Colonic mucosa (tissue), 4 donors: Measurements from ENCODE around the gene SYT15. TPM values are rescaled to one million over a fixed set of nuclear protein-coding genes. Genes with fewer than 3 reads are reported as not detected.

Experiments used
- DNase-seq: peaks from one replicate; pipeline ENCODE4 v3.0.0-alpha.2; 2020
- H3K27ac ChIP-seq: fragments of 200-600 bp; one replicate; pipeline ENCODE4 v1.8.0; 2021
- H3K27me3 ChIP-seq: fragments of 200-600 bp; one replicate; pipeline ENCODE4 v1.8.0; 2021
- H3K36me3 ChIP-seq: fragments of 200-600 bp; one replicate; pipeline ENCODE4 v1.8.0; 2021
- H3K4me1 ChIP-seq: fragments of 200-600 bp; one replicate; pipeline ENCODE4 v1.8.0; 2021; ENCODE audit warnings: mild to moderate bottlenecking
- H3K4me3 ChIP-seq: fragments of 200-600 bp; one replicate; pipeline ENCODE4 v1.8.0; 2021
- H3K9ac ChIP-seq, 2 donors: one replicate each; pipeline ENCODE4 v1.7.0; 2013; ENCODE audit warnings: control low read depth in 2 of 2, low read depth in 2 of 2, low read length in 2 of 2
- H3K9me3 ChIP-seq: fragments of 200-600 bp; one replicate; pipeline ENCODE4 v1.8.0; 2021
- CTCF ChIP-seq: fragments of 200-600 bp; IDR thresholded peaks from one replicate; pipeline ENCODE4 v1.8.0; 2022; ENCODE audit warnings: antibody characterized with exemption, mild to moderate bottlenecking
- intact Hi-C: fragments of 100-400 bp; cut with DNase I; formaldehyde crosslinking; loops from one replicate; pipeline ENCODE4 v1.14.1; 2022
- total RNA-seq, 2 donors: library from RNA; stranded (reverse); fragmentation: NEBNext Ultra II Directional in 1 of 2; extraction: Animal tissue kit (Norgen Biotek cat#: 25700) in 1 of 2; gene quantifications; one replicate each; pipeline ENCODE4 v1.2.1, GENCODE V29; 2021
- donor health status: healthy.
- donor health status: DM: no; HTN: no; CAD: no.
- donor health status: DM: no; HTN: no; CAD: no.

Gene SYT15
- total RNA-seq, 2 donors from 2014 or later, result 0.62 to 1.2 TPM

DNA sequence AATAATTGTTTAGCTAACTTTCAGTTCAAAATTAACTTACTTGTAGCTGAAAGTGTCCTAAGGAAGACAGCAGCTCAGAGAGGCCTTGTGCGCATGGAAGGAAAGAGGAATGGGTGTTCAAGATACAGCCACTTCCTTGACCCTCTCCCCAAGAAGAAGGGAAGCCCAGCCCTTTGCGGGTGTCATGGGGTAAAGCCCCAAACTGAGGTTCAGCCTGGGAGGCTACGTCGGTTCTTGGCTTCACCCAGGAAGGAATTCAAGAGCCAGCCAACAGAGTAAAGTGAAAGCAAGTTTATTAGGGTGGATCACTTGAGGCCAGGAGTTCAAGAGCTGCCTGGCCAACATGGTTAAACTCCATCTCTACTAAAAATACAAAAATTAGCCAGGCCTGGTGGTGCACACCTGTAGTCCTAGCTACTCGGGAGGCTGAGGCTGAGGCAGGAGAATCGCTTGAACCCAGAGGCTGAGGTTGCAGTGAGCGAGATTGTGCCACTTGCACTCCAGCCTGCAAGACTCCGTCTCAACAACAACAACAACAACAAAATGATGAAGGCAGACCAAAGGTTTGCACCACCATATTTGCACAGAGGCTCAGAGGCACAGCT lies 38.4 kb upstream of the SYT15 start:
- peak overlapping the region; percentile 43 for H3K27ac ChIP-seq
- H3K9ac ChIP-seq, result peak overlapping the region in 1 of 2 donors; percentile 7
- intact Hi-C loops, result no loop called here
- no peak for DNase-seq
- peaks cover 21% of the 10 kb centered on the region for H3K4me1 ChIP-seq
- H3K4me3 ChIP-seq, result no peak overlapping the region
- H3K36me3 ChIP-seq, result no peaks in the 10 kb centered on the region
- no peak for TF ChIP-seq CTCF
- H3K9me3 ChIP-seq, result no peaks in the 10 kb centered on the region
- no peaks in the 10 kb centered on the region for H3K27me3 ChIP-seq

DNA sequence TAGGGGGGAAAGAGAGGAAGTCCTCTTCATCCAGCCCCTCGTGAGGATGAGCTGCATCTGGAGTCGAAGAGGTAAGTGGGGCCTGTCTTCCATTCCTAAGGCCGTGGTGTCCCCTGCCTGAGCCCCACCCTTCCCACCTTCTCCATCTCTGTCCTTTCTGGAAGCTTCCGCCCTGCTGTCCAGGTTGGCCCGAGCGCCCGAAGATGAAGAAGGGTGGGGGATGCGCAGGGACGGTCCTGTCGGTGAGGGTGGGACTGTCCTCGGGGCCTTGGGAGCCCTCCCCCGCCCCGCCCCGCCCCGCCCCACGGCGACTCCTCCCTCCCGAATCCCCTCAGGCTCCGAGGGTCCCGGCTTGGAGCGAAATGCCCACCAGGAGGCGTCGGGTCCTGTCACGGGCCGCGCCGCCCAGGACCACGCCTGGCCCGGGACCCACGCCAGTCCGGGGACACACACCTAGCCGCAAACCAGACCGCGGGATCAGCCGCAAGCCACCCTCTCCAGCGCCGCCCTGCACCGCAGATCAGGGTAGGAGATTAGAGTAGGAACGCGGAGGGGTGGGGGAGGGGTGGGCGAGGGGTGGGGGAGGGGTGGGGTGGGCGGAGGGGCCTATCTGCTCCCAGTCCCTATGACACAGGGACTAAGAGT lies 37.8 kb upstream of the SYT15 start:
- intact Hi-C loops, result no loop called here
- no peaks in the 10 kb centered on the region for H3K27me3 ChIP-seq
- H3K9me3 ChIP-seq, result no peaks in the 10 kb centered on the region
- peak overlapping the region; percentile 43 for H3K27ac ChIP-seq
- H3K4me1 ChIP-seq, result peaks cover 21% of the 10 kb centered on the region
- no peak overlapping the region for H3K9ac ChIP-seq
- H3K36me3 ChIP-seq, result no peaks in the 10 kb centered on the region
- H3K4me3 ChIP-seq, result peak overlapping the region; percentile 13
- TF ChIP-seq CTCF, result no peak
- DNase-seq, result peak; percentile 71

DNA sequence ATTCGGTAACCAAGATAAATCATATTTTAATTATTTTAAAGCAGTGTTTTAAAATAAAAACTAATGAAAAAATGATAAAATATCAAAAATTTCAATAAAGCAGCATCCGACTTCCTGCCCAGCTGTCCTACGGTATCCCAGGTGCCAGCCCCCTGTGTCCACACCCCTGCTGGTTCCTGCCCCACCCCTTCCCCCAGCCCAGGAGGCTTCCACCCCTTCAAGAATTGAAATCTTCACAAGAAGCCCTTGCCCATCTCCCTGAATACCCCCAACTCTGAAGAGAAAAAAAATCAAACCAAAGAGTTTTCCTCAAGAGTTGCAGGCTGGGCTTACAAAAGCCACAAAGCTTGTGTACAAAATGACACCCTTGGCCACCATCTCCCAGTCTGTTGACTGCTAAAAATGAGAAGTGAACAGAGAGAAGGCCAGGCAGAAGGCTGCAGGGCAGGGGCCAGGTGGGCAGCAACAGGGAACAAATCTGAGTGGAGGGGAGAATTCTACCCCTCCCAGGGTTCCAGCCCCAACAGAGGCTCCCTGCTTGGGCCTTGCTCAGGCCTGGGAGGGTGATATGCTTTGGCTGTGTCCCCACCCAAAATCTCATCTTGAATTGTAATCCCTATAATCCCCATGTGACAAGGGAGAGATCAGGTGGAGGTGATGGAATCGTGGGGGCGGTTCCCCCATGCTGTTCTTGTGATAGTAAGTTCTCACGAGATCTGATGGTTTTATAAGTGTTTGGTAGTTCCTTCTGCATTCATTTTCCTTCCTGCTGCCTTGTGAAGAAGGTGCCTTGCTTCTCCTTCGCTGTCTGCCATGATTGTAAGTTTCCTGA lies 37.0 kb upstream of the SYT15 start:
- TF ChIP-seq CTCF, result no peak
- intact Hi-C loops, result no loop called here
- Histone ChIP-seq H3K36me3 (no peaks in the 10 kb centered on the region), H3K4me3 (no peak overlapping the region), H3K4me1 (peaks cover 21% of the 10 kb centered on the region), H3K9me3 (no peaks in the 10 kb centered on the region), H3K27ac (no peak overlapping the region), H3K27me3 (no peaks in the 10 kb centered on the region), H3K9ac (no peak overlapping the region)
- no peak for DNase-seq

- no peak overlapping the region for H3K4me3 ChIP-seq
- H3K4me1 ChIP-seq, result peaks cover 21% of the 10 kb centered on the region
- intact Hi-C loops, result no loop called here
- H3K27me3 ChIP-seq, result no peaks in the 10 kb centered on the region
- H3K9ac ChIP-seq, result no peak overlapping the region
- TF ChIP-seq CTCF, result no peak
- H3K9me3 ChIP-seq, result no peaks in the 10 kb centered on the region
- no peak overlapping the region for H3K27ac ChIP-seq
- H3K36me3 ChIP-seq, result no peaks in the 10 kb centered on the region
- no peak for DNase-seq
Measured at GRCh38 chr10:46542567-46543465, 36.1 kb upstream of the SYT15 start.
